H9 (cell line): ENCODE data around the gene AKT1. TPM values are rescaled to one million over a fixed set of nuclear protein-coding genes. Genes with fewer than 3 reads are reported as not detected.

Experiments
- DNase-seq: peaks from one replicate; pipeline ENCODE4 v3.0.0-alpha.2; 2017
- H2AFZ ChIP-seq: one replicate; pipeline ENCODE4 v1.6.1; 2013; ENCODE audit warnings: mild to moderate bottlenecking, low read length, control low read depth, moderate library complexity
- H2AK5ac ChIP-seq: 2 replicates; pipeline ENCODE4 v1.6.1; 2013; ENCODE audit warnings: low read length, control low read depth, mixed read lengths; ENCODE audit not compliant: insufficient read length
- H2BK120ac ChIP-seq: one replicate; pipeline ENCODE4 v1.6.1; 2013; ENCODE audit warnings: low read depth, mild to moderate bottlenecking, low read length, control low read depth, inconsistent platforms; ENCODE audit not compliant: poor library complexity, severe bottlenecking
- H2BK12ac ChIP-seq: 2 replicates; pipeline ENCODE4 v1.6.1; 2013; ENCODE audit warnings: low read length, control low read depth, mixed read lengths, low read depth; ENCODE audit not compliant: insufficient read length
- H2BK15ac ChIP-seq: 2 replicates; pipeline ENCODE4 v1.6.1; 2013; ENCODE audit warnings: low read depth, low read length, control low read depth
- H2BK20ac ChIP-seq: one replicate; pipeline ENCODE4 v1.6.1; 2013; ENCODE audit warnings: low read depth, mild to moderate bottlenecking, low read length, control low read depth, inconsistent platforms; ENCODE audit not compliant: poor library complexity, severe bottlenecking
- H2BK5ac ChIP-seq: 2 replicates; pipeline ENCODE4 v1.6.1; 2013; ENCODE audit warnings: low read length, control low read depth, mixed read lengths; ENCODE audit not compliant: insufficient read length
- H3K14ac ChIP-seq: 2 replicates; pipeline ENCODE4 v1.6.1; 2013; ENCODE audit warnings: low read length, control low read depth; ENCODE audit not compliant: insufficient read depth
- H3K18ac ChIP-seq: 2 replicates; pipeline ENCODE4 v1.6.1; 2013; ENCODE audit warnings: low read depth, mild to moderate bottlenecking, mixed read lengths, low read length, control low read depth; ENCODE audit not compliant: insufficient read length
- H3K23ac ChIP-seq: 2 replicates; pipeline ENCODE4 v1.6.1; 2013; ENCODE audit warnings: low read length, control low read depth, mixed read lengths, low read depth; ENCODE audit not compliant: insufficient read length
- H3K23me2 ChIP-seq: 2 replicates; pipeline ENCODE4 v1.6.1; 2013; ENCODE audit warnings: low read depth, mild to moderate bottlenecking, mixed read lengths, low read length, control low read depth; ENCODE audit not compliant: insufficient read length, poor library complexity, severe bottlenecking
- H3K27ac ChIP-seq: 2 replicates; pipeline ENCODE4 v1.5.1; 2013; ENCODE audit warnings: low read length, control low read depth, mixed read lengths, low read depth; ENCODE audit not compliant: insufficient read length
- H3K27me3 ChIP-seq: 2 replicates; pipeline ENCODE4 v1.6.1; 2013; ENCODE audit warnings: low read length, control low read depth, inconsistent platforms; ENCODE audit not compliant: insufficient read depth
- H3K4ac ChIP-seq: 2 replicates; pipeline ENCODE4 v1.6.1; 2013; ENCODE audit warnings: low read depth, mild to moderate bottlenecking, control low read depth, inconsistent platforms, low read length, moderate library complexity
- H3K4me1 ChIP-seq: 2 replicates; pipeline ENCODE4 v1.6.1; 2013; ENCODE audit warnings: low read length, control low read depth, inconsistent platforms; ENCODE audit not compliant: insufficient read depth
- H3K4me2 ChIP-seq: 2 replicates; pipeline ENCODE4 v1.6.1; 2013; ENCODE audit warnings: low read length, control low read depth, mixed read lengths; ENCODE audit not compliant: insufficient read length, insufficient read depth
- H3K56ac ChIP-seq: 2 replicates; pipeline ENCODE4 v1.6.1; 2013; ENCODE audit warnings: low read depth, mild to moderate bottlenecking, mixed read lengths, low read length, control low read depth; ENCODE audit not compliant: insufficient read length
- H3K79me1 ChIP-seq: 2 replicates; pipeline ENCODE4 v1.6.1; 2013; ENCODE audit warnings: low read depth, mild to moderate bottlenecking, moderate library complexity, low read length, control low read depth, inconsistent platforms; ENCODE audit not compliant: insufficient read depth, poor library complexity, severe bottlenecking
- H3K79me2 ChIP-seq: 2 replicates; pipeline ENCODE4 v1.6.1; 2013; ENCODE audit warnings: low read length, control low read depth, inconsistent platforms; ENCODE audit not compliant: insufficient read depth
- H3K9ac ChIP-seq: 2 replicates; pipeline ENCODE4 v1.6.1; 2013; ENCODE audit warnings: low read length, control low read depth, mixed read lengths; ENCODE audit not compliant: insufficient read length; ENCODE audit errors: extremely low read depth
- H3K9me3 ChIP-seq: one replicate; pipeline ENCODE4 v1.6.1; 2013; ENCODE audit warnings: low read depth, low read length, inconsistent platforms; ENCODE audit not compliant: control insufficient read depth
- H3T11ph ChIP-seq: one replicate; pipeline ENCODE4 v1.6.1; 2013; ENCODE audit warnings: mild to moderate bottlenecking, low read length, control low read depth, inconsistent platforms
- H4K20me1 ChIP-seq: one replicate; pipeline ENCODE4 v1.6.1; 2013; ENCODE audit not compliant: control insufficient read depth, insufficient read length, insufficient read depth
- H4K5ac ChIP-seq: 2 replicates; pipeline ENCODE4 v1.6.1; 2013; ENCODE audit warnings: low read depth, mild to moderate bottlenecking, mixed read lengths, low read length, control low read depth; ENCODE audit not compliant: insufficient read length
- H4K8ac ChIP-seq: replicated peaks from 2 replicates; pipeline ENCODE4 v1.6.1; 2013; ENCODE audit warnings: low read length, control low read depth, mixed read lengths, low read depth; ENCODE audit not compliant: insufficient read length
- H4K91ac ChIP-seq: 2 replicates; pipeline ENCODE4 v1.6.1; 2013; ENCODE audit warnings: low read depth, mild to moderate bottlenecking, moderate library complexity, mixed read lengths, low read length, control low read depth; ENCODE audit not compliant: insufficient read length
- H3K27ac Mint-ChIP-seq, 3 experiments: 2 replicates in 2 of 3; 3 replicates in 1 of 3; pipeline ENCODE4 v1.8.0; 2020 to 2021; ENCODE audit warnings: mixed read lengths in 3 of 3, mild to moderate bottlenecking in 1 of 3, moderate library complexity in 1 of 3
- H3K27me3 Mint-ChIP-seq: 2 replicates; pipeline ENCODE4 v1.8.0; 2021; ENCODE audit warnings: low read depth, mild to moderate bottlenecking, moderate library complexity, mixed read lengths
- H3K36me3 Mint-ChIP-seq, 3 experiments: 2 replicates in 2 of 3; 3 replicates in 1 of 3; pipeline ENCODE4 v1.8.0; 2020 to 2021; ENCODE audit warnings: low read depth in 3 of 3, mixed read lengths in 3 of 3; ENCODE audit not compliant: insufficient read depth in 1 of 3
- H3K4me1 Mint-ChIP-seq, 2 experiments: 2 replicates each; pipeline ENCODE4 v1.8.0; 2020; ENCODE audit warnings: mixed read lengths in 2 of 2
- H3K4me3 Mint-ChIP-seq, 2 experiments: 2 replicates in 1 of 2; 3 replicates in 1 of 2; pipeline ENCODE4 v1.8.0; 2020 to 2021; ENCODE audit warnings: mild to moderate bottlenecking in 2 of 2, mixed read lengths in 2 of 2, moderate library complexity in 1 of 2
- H3K9me3 Mint-ChIP-seq, 2 experiments: 2 replicates in 1 of 2; 3 replicates in 1 of 2; pipeline ENCODE4 v1.8.0; 2020; ENCODE audit warnings: mild to moderate bottlenecking in 2 of 2, mixed read lengths in 2 of 2, moderate library complexity in 1 of 2
- CTCF ChIP-seq: fragments of 200-600 bp; sonication (generic); conservative IDR thresholded peaks from 3 replicates; pipeline ENCODE4 v1.8.0; 2021; ENCODE audit warnings: antibody characterized with exemption, mild to moderate bottlenecking
- WGBS: extraction: QIAGEN DNeasy Blood & Tissue Kit; methylation state at CpG from one replicate; pipeline ENCODE4 v1.1.7; 2013; ENCODE audit warnings: missing lambda C conversion rate, low lambda C conversion rate, mixed read lengths; ENCODE audit not compliant: insufficient read length; ENCODE audit errors: extremely low coverage; 5-methylcytosine and 5-hydroxymethylcytosine counted together
- total RNA-seq: library from RNA; stranded (reverse); gene quantifications from 2 replicates; pipeline ENCODE4 v1.2.1, GENCODE V29; 2021

AKT1 gene
- total RNA-seq, 1 experiment from 2014 or later: 101 TPM

GRCh38 chr14:104803280-104803911 is 7.8 kb upstream of the AKT1 start:
- DNase-seq: no peak
- Mint-ChIP-seq H3K9me3 (peaks cover 4 to 5% of the 10 kb centered on the region in 2 experiments), H3K36me3 (peaks cover 0 to 4% (median 0%) of the 10 kb centered on the region in 3 experiments; a peak in 3 of 7 replicates), H3K4me1 (peaks cover 13 to 17% of the 10 kb centered on the region in 2 experiments), H3K27ac (no peak overlapping the region), H3K27me3 (peaks cover 57% of the 10 kb centered on the region), H3K4me3 (no peak overlapping the region)
- Histone ChIP-seq H3K18ac (no peak overlapping the region), H3K27me3 (peaks cover 16% of the 10 kb centered on the region; the same call in 1 of the 2 replicates), H3K27ac (no peak overlapping the region), H2BK15ac (no peak overlapping the region), H2BK5ac (no peak overlapping the region), H3K79me1 (no peaks in the 10 kb centered on the region), H3K4me2 (no peak overlapping the region), H3K4me1 (no peaks in the 10 kb centered on the region; the same call in 1 of the 2 replicates), H3K9ac (no peak overlapping the region), H2AK5ac (no peak overlapping the region), H4K8ac (no peak overlapping the region), H4K5ac (no peak overlapping the region), H3K56ac (no peak overlapping the region), H2AFZ (no peak overlapping the region), H4K20me1 (no peaks in the 10 kb centered on the region), H3K4ac (no peak overlapping the region), H3K14ac (no peak overlapping the region), H2BK20ac (no peak overlapping the region), H3K23ac (no peak overlapping the region), H2BK120ac (no peak overlapping the region), H4K91ac (no peak overlapping the region), H3K79me2 (no peaks in the 10 kb centered on the region), H3K23me2 (peaks cover 13% of the 10 kb centered on the region), H2BK12ac (no peak overlapping the region), H3T11ph (no peak overlapping the region), H3K9me3 (no peaks in the 10 kb centered on the region)
- no CpG with 5 or more reads among the region's 19 CpGs for WGBS
- no peak for TF ChIP-seq CTCF
